Parathyroid adenoma (tissue), 2 donors: ENCODE data around the gene AKR7A3.

Source experiments
- H2AFZ ChIP-seq: fragments of 300-600 bp; sonication (generic); one replicate; pipeline ENCODE4 v1.7.0; 2017; ENCODE audit warnings: antibody characterized with exemption, mild to moderate bottlenecking
- H3K27ac ChIP-seq: fragments of 300-600 bp; sonication (generic); one replicate; pipeline ENCODE4 v1.7.0; 2017
- H3K27me3 ChIP-seq: fragments of 300-600 bp; sonication (generic); one replicate; pipeline ENCODE4 v1.7.0; 2017; ENCODE audit warnings: low read length; ENCODE audit not compliant: control insufficient read depth, insufficient read depth
- H3K36me3 ChIP-seq: fragments of 300-600 bp; sonication (generic); one replicate; pipeline ENCODE4 v1.7.0; 2017; ENCODE audit warnings: low read length; ENCODE audit not compliant: control insufficient read depth, insufficient read depth
- H3K4me1 ChIP-seq: fragments of 300-600 bp; sonication (generic); one replicate; pipeline ENCODE4 v1.7.0; 2017; ENCODE audit warnings: control low read depth
- H3K4me2 ChIP-seq: fragments of 300-600 bp; sonication (generic); one replicate; pipeline ENCODE4 v1.7.0; 2017; ENCODE audit warnings: low read length
- H3K4me3 ChIP-seq: fragments of 300-600 bp; sonication (generic); one replicate; pipeline ENCODE4 v1.7.0; 2017; ENCODE audit warnings: low read depth, low read length
- H3K79me2 ChIP-seq: fragments of 300-600 bp; sonication (generic); one replicate; pipeline ENCODE4 v1.7.0; 2017; ENCODE audit warnings: control low read depth
- H3K9ac ChIP-seq: fragments of 300-600 bp; sonication (generic); one replicate; pipeline ENCODE4 v1.7.0; 2017; ENCODE audit warnings: mild to moderate bottlenecking
- H3K9me3 ChIP-seq: fragments of 300-600 bp; sonication (generic); one replicate; pipeline ENCODE4 v1.7.0; 2017; ENCODE audit warnings: low read length; ENCODE audit not compliant: control insufficient read depth
- CTCF ChIP-seq: fragments of 300-600 bp; sonication (generic); IDR thresholded peaks from one replicate; pipeline ENCODE4 v1.7.0; 2017; ENCODE audit warnings: antibody characterized with exemption, mild to moderate bottlenecking
- donor health status: primary hyperparathyroidism.

The AKR7A3 gene

GRCh38 chr1:19313636-19313959 lies 25.0 kb upstream of the AKR7A3 start:
- Histone ChIP-seq H3K27ac (no peak overlapping the region), H2AFZ (no peak overlapping the region), H3K36me3 (no peaks in the 10 kb centered on the region), H3K9me3 (no peaks in the 10 kb centered on the region), H3K27me3 (no peaks in the 10 kb centered on the region), H3K9ac (no peak overlapping the region), H3K4me3 (no peak overlapping the region), H3K79me2 (peaks cover 2% of the 10 kb centered on the region), H3K4me1 (no peaks in the 10 kb centered on the region), H3K4me2 (peak overlapping the region; percentile 98)
- TF ChIP-seq CTCF: no peak

GRCh38 chr1:19312782-19313635 lies 24.4 kb upstream of the AKR7A3 start:
- H3K9me3 ChIP-seq: no peaks in the 10 kb centered on the region
- H3K36me3 ChIP-seq: no peaks in the 10 kb centered on the region
- no peak for TF ChIP-seq CTCF
- peak overlapping the region; percentile 72 for H3K9ac ChIP-seq
- H2AFZ ChIP-seq: peak overlapping the region; percentile 86
- H3K4me3 ChIP-seq: peak overlapping the region; percentile 89
- peaks cover 2% of the 10 kb centered on the region for H3K79me2 ChIP-seq
- peak overlapping the region; percentile 98 for H3K4me2 ChIP-seq
- H3K4me1 ChIP-seq: no peaks in the 10 kb centered on the region
- no peaks in the 10 kb centered on the region for H3K27me3 ChIP-seq
- peak overlapping the region; percentile 53 for H3K27ac ChIP-seq

- peak within 1 kb of the TSS; percentile 72 for H3K9ac ChIP-seq
- peak within 1 kb of the TSS; percentile 89 for H3K4me3 ChIP-seq
- H3K79me2 ChIP-seq: peaks cover under 1% of the 10 kb centered on the region
- no peak for TF ChIP-seq CTCF
- H2AFZ ChIP-seq: peak within 1 kb of the TSS; percentile 86
- no peaks in the 10 kb centered on the region for H3K27me3 ChIP-seq
- peak within 1 kb of the TSS; percentile 53 for H3K27ac ChIP-seq
- no peaks in the 10 kb centered on the region for H3K36me3 ChIP-seq
- H3K9me3 ChIP-seq: no peaks in the 10 kb centered on the region
- no peaks in the 10 kb centered on the region for H3K4me1 ChIP-seq
- peak within 1 kb of the TSS; percentile 98 for H3K4me2 ChIP-seq
These were observed 23.6 kb upstream of the AKR7A3 start, which contains the start of the genes AKR7A2 and SLC66A1 for GRCh38 chr1:19311931-19312781. Gene AKR7A2, minus strand, starts transcription at chr1:19312144. Its CDS starts 20 bp downstream, at chr1:19312124. Gene SLC66A1, plus strand, starts transcription at chr1:19312326. Its CDS starts 5,352 bp downstream, at chr1:19317678.

- no peaks in the 10 kb centered on the region for H3K27me3 ChIP-seq
- H3K79me2 ChIP-seq: no peaks in the 10 kb centered on the region
- no peak overlapping the region for H3K9ac ChIP-seq
- H3K4me2 ChIP-seq: peak overlapping the region; percentile 71
- no peak for TF ChIP-seq CTCF
- H3K4me3 ChIP-seq: peak overlapping the region; percentile 69
- peak overlapping the region; percentile 77 for H2AFZ ChIP-seq
- H3K36me3 ChIP-seq: no peaks in the 10 kb centered on the region
- no peaks in the 10 kb centered on the region for H3K9me3 ChIP-seq
- peak overlapping the region; percentile 29 for H3K27ac ChIP-seq
- H3K4me1 ChIP-seq: no peaks in the 10 kb centered on the region
These were observed 22.9 kb upstream of the AKR7A3 start for GRCh38 chr1:19311503-19311930.
